Measurements from ENCODE around the gene PRC1. TPM values are rescaled to one million over a fixed set of nuclear protein-coding genes. Genes with fewer than 3 reads are reported as not detected.

PRC1 gene
- total RNA-seq, 1 donor from 2014 or later = 9.3 TPM

DNA sequence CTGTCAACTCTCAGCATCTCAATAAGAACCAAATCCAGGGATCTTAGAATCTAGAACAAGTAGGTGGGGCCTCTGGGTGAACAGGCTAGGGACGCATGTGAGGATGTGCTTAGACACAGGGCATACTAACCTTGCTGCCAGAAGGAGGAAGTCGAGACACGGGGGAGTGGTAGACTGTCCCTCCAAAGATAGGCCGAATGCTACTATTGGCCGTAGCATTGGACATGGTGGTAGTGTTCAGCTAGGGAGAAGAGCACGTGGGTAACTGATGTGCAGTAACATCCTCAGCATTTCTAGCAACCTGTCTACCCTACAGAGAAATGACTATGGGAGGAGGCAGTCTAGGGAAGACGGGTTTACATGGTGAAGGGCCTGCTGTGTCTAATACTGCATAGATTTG lies 24.1 kb downstream of the PRC1 start:
- TF ChIP-seq, protein P1, sequence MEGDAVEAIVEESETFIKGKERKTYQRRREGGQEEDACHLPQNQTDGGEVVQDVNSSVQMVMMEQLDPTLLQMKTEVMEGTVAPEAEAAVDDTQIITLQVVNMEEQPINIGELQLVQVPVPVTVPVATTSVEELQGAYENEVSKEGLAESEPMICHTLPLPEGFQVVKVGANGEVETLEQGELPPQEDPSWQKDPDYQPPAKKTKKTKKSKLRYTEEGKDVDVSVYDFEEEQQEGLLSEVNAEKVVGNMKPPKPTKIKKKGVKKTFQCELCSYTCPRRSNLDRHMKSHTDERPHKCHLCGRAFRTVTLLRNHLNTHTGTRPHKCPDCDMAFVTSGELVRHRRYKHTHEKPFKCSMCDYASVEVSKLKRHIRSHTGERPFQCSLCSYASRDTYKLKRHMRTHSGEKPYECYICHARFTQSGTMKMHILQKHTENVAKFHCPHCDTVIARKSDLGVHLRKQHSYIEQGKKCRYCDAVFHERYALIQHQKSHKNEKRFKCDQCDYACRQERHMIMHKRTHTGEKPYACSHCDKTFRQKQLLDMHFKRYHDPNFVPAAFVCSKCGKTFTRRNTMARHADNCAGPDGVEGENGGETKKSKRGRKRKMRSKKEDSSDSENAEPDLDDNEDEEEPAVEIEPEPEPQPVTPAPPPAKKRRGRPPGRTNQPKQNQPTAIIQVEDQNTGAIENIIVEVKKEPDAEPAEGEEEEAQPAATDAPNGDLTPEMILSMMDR (IDR thresholded peaks at IDR 0.05) = no peak
- intact Hi-C loops (cut with micrococcal nuclease) = no loop called here
- Mint-ChIP-seq H3K27me3 (no peaks in the 10 kb centered on the region), H3K4me3 (no peak overlapping the region), H3K4me1 (no peaks in the 10 kb centered on the region), H3K27ac (no peak overlapping the region), H3K9me3 (no peaks in the 10 kb centered on the region), H3K36me3 (ENCODE audit: low read depth) (peaks cover 39% of the 10 kb centered on the region)
- POLR2A ChIA-PET = no interaction called here
- DNase-seq = no peak
- ATAC-seq (ENCODE audit: low read depth) = no peak
- CTCF ChIA-PET = no interaction called here

DNA sequence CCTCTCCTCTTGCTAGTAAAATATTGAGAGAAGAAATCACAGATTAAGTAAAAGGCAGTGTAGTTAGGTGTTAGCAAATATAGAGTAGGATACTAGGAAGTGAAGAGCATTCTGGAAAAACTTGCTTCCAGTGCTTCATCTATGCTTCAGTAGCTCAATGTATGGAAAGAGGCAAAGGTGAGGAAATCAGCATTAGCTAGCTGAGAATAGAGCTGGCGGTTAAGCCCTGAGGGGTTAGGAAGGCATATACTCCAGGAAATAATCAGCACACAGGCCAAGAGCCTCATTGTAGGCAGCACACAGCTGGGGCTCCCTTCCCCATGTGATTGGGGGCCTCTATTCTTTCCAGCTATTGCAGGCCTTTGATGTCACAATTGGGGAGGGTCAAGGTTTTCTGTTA lies 25.9 kb downstream of the PRC1 start:
- ChIA-PET CTCF (interaction anchor here (0.9 kb wide), 1 partner anchor 10 kb away, joined by 3 read pairs; no protein-coding TSS in a partner anchor), POLR2A (no interaction called here)
- intact Hi-C loops (cut with micrococcal nuclease) = no loop called here
- TF ChIP-seq, protein P1 (IDR thresholded peaks at IDR 0.05) = no peak
- Mint-ChIP-seq H3K4me3 (no peak overlapping the region), H3K27ac (no peak overlapping the region), H3K9me3 (no peaks in the 10 kb centered on the region), H3K4me1 (no peaks in the 10 kb centered on the region), H3K36me3 (ENCODE audit: low read depth) (peaks cover 37% of the 10 kb centered on the region), H3K27me3 (no peaks in the 10 kb centered on the region)
- DNase-seq (no peak), ATAC-seq (ENCODE audit: low read depth) (no peak)

DNA sequence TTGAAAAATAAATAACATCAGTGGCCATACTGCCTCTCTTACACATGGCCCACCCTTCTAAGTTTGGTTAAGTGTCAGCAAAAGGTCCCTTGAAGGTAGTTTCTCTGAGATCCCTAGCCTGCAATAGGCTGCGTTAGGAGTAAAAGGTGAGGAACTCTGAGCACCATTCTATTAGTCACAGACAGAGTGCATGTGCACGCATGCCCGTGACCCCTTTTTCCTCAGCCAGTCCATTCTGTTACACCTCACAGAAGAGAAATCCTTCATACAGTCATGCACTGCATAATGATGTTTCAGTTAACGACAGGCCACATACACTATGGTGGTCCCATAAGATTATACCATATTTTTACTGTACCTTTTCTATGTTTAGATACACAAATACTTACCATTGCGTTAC lies 27.1 kb downstream of the PRC1 start:
- Mint-ChIP-seq H3K9me3 (no peaks in the 10 kb centered on the region), H3K27ac (no peak overlapping the region), H3K4me1 (no peaks in the 10 kb centered on the region), H3K36me3 (ENCODE audit: low read depth) (peaks cover 41% of the 10 kb centered on the region), H3K4me3 (no peak overlapping the region), H3K27me3 (no peaks in the 10 kb centered on the region)
- TF ChIP-seq, protein P1 (IDR thresholded peaks at IDR 0.05) = no peak
- POLR2A ChIA-PET = no interaction called here
- DNase-seq (no peak), ATAC-seq (ENCODE audit: low read depth) (no peak)
- CTCF ChIA-PET = no interaction called here
- intact Hi-C loops (cut with micrococcal nuclease) = no loop called here

DNA sequence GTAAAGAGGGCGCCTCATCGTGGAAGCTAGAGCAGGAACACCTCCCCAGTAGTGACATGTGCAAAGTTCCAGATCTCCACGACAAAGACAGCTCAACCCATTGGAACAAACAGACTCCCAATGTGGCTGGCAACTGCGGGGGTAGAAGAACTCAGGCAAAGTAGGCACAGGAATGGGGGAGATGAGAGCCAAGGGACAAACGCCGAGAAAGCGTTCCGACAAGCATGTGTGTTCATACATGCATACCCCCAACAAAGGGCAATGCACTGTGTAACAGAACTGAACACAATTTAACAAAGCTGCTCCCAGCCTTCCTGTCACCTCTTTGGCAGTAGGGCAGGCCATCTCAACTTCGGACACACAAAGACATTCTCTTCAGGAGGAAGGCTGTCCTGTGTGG lies 28.1 kb downstream of the PRC1 start:
- DNase-seq = no peak
- no peaks in the 10 kb centered on the region for H3K4me1 Mint-ChIP-seq
- ChIA-PET POLR2A (no interaction called here), CTCF (interaction anchor here (1.3 kb wide), 1 partner anchor 13 kb away, joined by 3 read pairs; no protein-coding TSS in a partner anchor)
- no peaks in the 10 kb centered on the region for H3K27me3 Mint-ChIP-seq
- no peak for ATAC-seq (ENCODE audit: low read depth)
- H3K9me3 Mint-ChIP-seq = no peaks in the 10 kb centered on the region
- TF ChIP-seq, protein P1 (IDR thresholded peaks at IDR 0.05) = no peak
- no peak overlapping the region for H3K27ac Mint-ChIP-seq
- no peak overlapping the region for H3K4me3 Mint-ChIP-seq
- intact Hi-C loops (cut with micrococcal nuclease) = no loop called here
- peaks cover 49% of the 10 kb centered on the region for H3K36me3 Mint-ChIP-seq (ENCODE audit: low read depth)

DNA sequence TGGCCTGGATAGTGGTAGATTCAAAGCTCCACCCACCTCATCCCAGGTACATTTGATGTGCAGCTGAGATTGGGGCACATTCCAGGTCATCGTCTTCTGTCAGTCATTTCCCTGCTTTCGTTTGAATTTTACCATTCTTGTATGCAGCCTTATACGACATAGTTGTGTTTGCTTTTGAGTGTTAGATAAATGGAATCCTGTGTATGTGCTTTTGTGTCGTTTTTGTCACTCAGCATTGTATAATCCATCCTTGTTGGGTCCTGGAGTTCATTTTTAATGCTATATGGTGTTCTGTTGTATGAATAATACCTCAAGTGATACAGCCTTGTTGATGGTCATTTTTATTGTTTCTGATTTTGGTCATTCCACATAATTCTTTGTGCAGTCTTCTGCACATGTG lies 32.3 kb downstream of the PRC1 start:
- TF ChIP-seq, protein P1 (IDR thresholded peaks at IDR 0.05) = no peak
- Mint-ChIP-seq H3K27ac (no peak overlapping the region), H3K9me3 (no peaks in the 10 kb centered on the region), H3K27me3 (no peaks in the 10 kb centered on the region), H3K36me3 (ENCODE audit: low read depth) (peaks cover 64% of the 10 kb centered on the region), H3K4me3 (no peak overlapping the region), H3K4me1 (peaks cover 4% of the 10 kb centered on the region)
- DNase-seq (no peak), ATAC-seq (ENCODE audit: low read depth) (no peak)
- intact Hi-C loops (cut with micrococcal nuclease) = no loop called here
- POLR2A ChIA-PET = no interaction called here
- CTCF ChIA-PET = no interaction called here

All from activated B cell treated with CpG ODN at 0.5 μM for 24 hours (primary cell).